Testis (tissue), 5 donors: ENCODE results near the gene RHPN2. TPM values are rescaled to one million over a fixed set of nuclear protein-coding genes. Genes with fewer than 3 reads are reported as not detected.

Experiments used
- DNase-seq: peaks from one replicate; pipeline ENCODE4 v3.0.0-alpha.2; 2019
- H3K27ac ChIP-seq, 2 donors: fragments of 200-600 bp; sonication (generic); one replicate each; pipeline ENCODE4 v1.5.1; 2019
- H3K27me3 ChIP-seq: fragments of 200-600 bp; sonication (generic); one replicate; pipeline ENCODE4 v1.5.1; 2019
- H3K36me3 ChIP-seq: fragments of 200-600 bp; sonication (generic); one replicate; pipeline ENCODE4 v1.5.1; 2017; ENCODE audit warnings: low read depth; ENCODE audit errors: missing control alignments
- H3K4me1 ChIP-seq: fragments of 200-600 bp; sonication (generic); one replicate; pipeline ENCODE4 v1.5.1; 2019
- H3K4me3 ChIP-seq, 2 donors: fragments of 200-600 bp; sonication (generic); one replicate each; pipeline ENCODE4 v1.5.1; 2017 to 2019
- H3K9me3 ChIP-seq: fragments of 200-600 bp; sonication (generic); one replicate; pipeline ENCODE4 v1.5.1; 2017
- CTCF ChIP-seq, 3 experiments: fragments of 450-650 bp in 2 of 3; fragments of 200-600 bp in 1 of 3; sonication (generic) in 1 of 3; IDR thresholded peaks; one replicate each; pipeline ENCODE4 v1.5.1; 2016 to 2019; ENCODE audit warnings: antibody characterized with exemption in 3 of 3, mild to moderate bottlenecking in 2 of 3, moderate library complexity in 1 of 3
- POLR2A ChIP-seq: fragments of 450-650 bp; IDR thresholded peaks from one replicate; pipeline ENCODE4 v1.6.1; 2017; ENCODE audit warnings: antibody characterized with exemption, mild to moderate bottlenecking, moderate library complexity
- WGBS, 2 donors: methylation state at CpG; one replicate each; pipeline ENCODE4 v1.1.5; 2018; 5-methylcytosine and 5-hydroxymethylcytosine counted together
- intact Hi-C: fragments of 100-400 bp; cut with DNase I; formaldehyde crosslinking; loops from one replicate; pipeline ENCODE4 v1.15.1; 2023; ENCODE audit warnings: low total_unique reads
- long read RNA-seq, 2 donors: transcript quantifications; one replicate each; lab custom pipeline, GENCODE V29; 2026
- polyA plus RNA-seq: library from polyadenylated mRNA; stranded (reverse); fragments of 350-450 nt; fragmentation: Illumina TruSeq; extraction: RNeasy Lipid Tissue Mini Kit (QIAGEN cat#74804); gene quantifications from one replicate; pipeline ENCODE4 v1.2.3, GENCODE V29; 2014; ENCODE audit warnings: low read depth, low replicate concordance; ENCODE audit not compliant: insufficient read depth
- total RNA-seq, 2 donors: library from RNA; depleted of rRNA; stranded (reverse); fragments of >200 nt; gene quantifications; one replicate each; pipeline ENCODE4 v1.2.3, GENCODE V29; 2016

Gene RHPN2
- total RNA-seq (1 to 10 TPM; 3.5 to 8.1 TPM), polyA plus RNA-seq (4.0 TPM)
- long read RNA-seq, donor 1, partial matches to known transcripts, result 0 of 1 reads
- long read RNA-seq, donor 1, other reads (novel, unspliced or antisense), result 0 of 1 reads
- long read RNA-seq, donor 2, result 0 reads

GRCh38 chr19:33064792-33065550 lies at the start of gene RHPN2:
Gene RHPN2 (minus strand): TSS chr19:33064888. CDS start chr19:33064852, 36 bp downstream.
- 5% methylated on average over 55 of the region's 86 CpGs; no CpG with 5 or more reads in 1 of the 2 donors for WGBS, 2 donors
- H3K4me1 ChIP-seq, result peaks cover 7% of the 10 kb centered on the region
- TF ChIP-seq CTCF (IDR thresholded peaks at IDR 0.05) (no peak), POLR2A (no peak)
- no peaks in the 10 kb centered on the region for H3K36me3 ChIP-seq
- peak within 1 kb of the TSS; percentile 58 to 70 for H3K4me3 ChIP-seq
- DNase-seq, result peak; percentile 55
- H3K27me3 ChIP-seq, result no peaks in the 10 kb centered on the region
- H3K9me3 ChIP-seq, result no peaks in the 10 kb centered on the region
- intact Hi-C loops, result no loop called here
- no peak within 1 kb of the TSS for H3K27ac ChIP-seq

GRCh38 chr19:33114312-33114711 lies 49.6 kb upstream of the RHPN2 start:
- intact Hi-C loops, result no loop called here
- Histone ChIP-seq H3K27me3 (no peaks in the 10 kb centered on the region), H3K27ac (no peak overlapping the region), H3K9me3 (no peaks in the 10 kb centered on the region), H3K4me3 (no peak overlapping the region), H3K4me1 (no peaks in the 10 kb centered on the region), H3K36me3 (no peaks in the 10 kb centered on the region)
- TF ChIP-seq POLR2A (no peak), CTCF (IDR thresholded peaks at IDR 0.05) (no peak)
- DNase-seq, result no peak
- WGBS, 2 donors, result 84 to 93% methylated on average over 4 of the region's 4 CpGs

GRCh38 chr19:33111587-33111986 lies 46.9 kb upstream of the RHPN2 start:
- H3K27me3 ChIP-seq, result no peaks in the 10 kb centered on the region
- no peaks in the 10 kb centered on the region for H3K4me1 ChIP-seq
- no peaks in the 10 kb centered on the region for H3K36me3 ChIP-seq
- no peaks in the 10 kb centered on the region for H3K9me3 ChIP-seq
- intact Hi-C loops, result no loop called here
- DNase-seq, result no peak
- no peak overlapping the region for H3K27ac ChIP-seq
- H3K4me3 ChIP-seq, result no peak overlapping the region
- TF ChIP-seq CTCF (IDR thresholded peaks at IDR 0.05), result no peak
- no peak for TF ChIP-seq POLR2A
- 87 to 96% methylated on average over 11 of the region's 11 CpGs for WGBS, 2 donors

- intact Hi-C loops, result no loop called here
- Histone ChIP-seq H3K36me3 (no peaks in the 10 kb centered on the region), H3K4me1 (no peaks in the 10 kb centered on the region), H3K27me3 (no peaks in the 10 kb centered on the region), H3K9me3 (no peaks in the 10 kb centered on the region), H3K4me3 (no peak overlapping the region), H3K27ac (no peak overlapping the region)
- 63 to 66% methylated on average over 9 of the region's 9 CpGs for WGBS, 2 donors
- peak; percentile 44 for DNase-seq
- no peak for TF ChIP-seq CTCF (IDR thresholded peaks at IDR 0.05)
- no peak for TF ChIP-seq POLR2A
These were observed 45.6 kb upstream of the RHPN2 start for GRCh38 chr19:33110137-33110910.
